ENCODE measurements around the gene HAGHL. TPM values are rescaled to one million over a fixed set of nuclear protein-coding genes. Genes with fewer than 3 reads are reported as not detected.

Gene HAGHL
- total RNA-seq, 1 experiment from 2014 or later: 2.5 TPM

DNA sequence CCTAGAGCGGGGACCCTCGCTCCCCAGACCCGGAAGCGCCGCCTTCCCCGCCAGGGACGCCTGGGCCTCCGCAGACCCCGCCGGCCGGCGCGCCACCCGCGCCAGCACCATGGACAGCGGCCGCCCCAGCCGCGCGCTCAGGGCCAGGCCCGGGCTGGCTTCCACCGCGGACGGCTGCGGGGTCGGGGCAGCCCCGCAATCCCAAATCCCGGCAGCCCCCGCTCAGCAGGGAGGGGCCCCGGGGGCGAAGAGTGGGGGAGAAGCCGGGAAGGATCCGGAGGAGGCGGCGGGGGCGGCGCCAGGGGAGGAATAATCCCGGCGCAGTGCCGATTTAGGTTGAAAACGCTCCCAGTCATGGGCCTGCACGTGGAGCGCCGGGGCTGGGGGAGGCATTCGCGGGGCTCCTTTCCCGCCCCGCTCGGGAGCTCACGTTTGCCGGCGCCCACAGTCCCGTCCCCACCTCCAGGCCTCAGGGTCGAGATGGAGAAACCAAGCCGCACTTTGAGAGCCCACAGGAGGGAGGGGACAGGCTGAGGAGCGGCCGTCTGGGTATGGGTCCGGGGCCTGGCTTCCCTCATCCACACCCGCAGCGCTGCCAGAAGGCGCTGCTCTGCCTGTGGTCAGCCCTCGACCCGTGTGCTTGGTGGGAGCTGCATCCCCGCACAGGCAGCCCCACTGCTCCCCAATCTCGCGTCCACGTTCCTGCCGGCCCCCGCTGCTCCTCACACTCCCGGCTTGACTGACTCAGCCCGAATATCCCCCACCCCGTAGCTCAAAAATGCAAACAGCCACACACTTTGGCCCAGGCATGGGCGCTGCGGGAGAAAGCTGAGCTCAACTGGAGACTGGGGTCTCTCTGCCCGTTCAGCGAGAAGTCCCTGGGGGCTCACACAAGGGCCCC lies 26.0 kb upstream of the HAGHL start:
- H3K36me3 ChIP-seq (ENCODE audit: insufficient read depth, low read length, poor library complexity, severe bottlenecking): no peaks in the 10 kb centered on the region
- CTCF ChIA-PET: no interaction called here

DNA sequence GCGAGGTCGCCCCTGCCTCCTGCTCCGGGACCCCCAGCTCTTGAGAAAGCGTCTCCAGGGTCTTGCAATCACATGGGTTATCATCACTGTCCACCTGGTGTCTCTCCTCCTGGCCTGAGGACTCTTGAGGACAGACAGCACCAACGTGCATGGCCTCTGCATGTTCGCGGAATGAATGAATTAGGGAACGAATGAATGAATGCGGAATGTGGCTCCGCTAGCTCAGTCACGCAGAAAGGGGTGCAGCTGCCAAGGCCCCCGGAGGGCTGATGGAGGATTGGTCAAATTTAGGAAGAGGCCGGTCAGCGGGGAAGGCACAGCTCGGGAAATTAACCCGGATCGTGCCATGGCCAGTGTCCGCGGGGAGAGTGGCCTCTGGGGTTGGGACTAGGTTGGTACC lies 24.6 kb upstream of the HAGHL start:
- TF ChIP-seq, protein P1, sequence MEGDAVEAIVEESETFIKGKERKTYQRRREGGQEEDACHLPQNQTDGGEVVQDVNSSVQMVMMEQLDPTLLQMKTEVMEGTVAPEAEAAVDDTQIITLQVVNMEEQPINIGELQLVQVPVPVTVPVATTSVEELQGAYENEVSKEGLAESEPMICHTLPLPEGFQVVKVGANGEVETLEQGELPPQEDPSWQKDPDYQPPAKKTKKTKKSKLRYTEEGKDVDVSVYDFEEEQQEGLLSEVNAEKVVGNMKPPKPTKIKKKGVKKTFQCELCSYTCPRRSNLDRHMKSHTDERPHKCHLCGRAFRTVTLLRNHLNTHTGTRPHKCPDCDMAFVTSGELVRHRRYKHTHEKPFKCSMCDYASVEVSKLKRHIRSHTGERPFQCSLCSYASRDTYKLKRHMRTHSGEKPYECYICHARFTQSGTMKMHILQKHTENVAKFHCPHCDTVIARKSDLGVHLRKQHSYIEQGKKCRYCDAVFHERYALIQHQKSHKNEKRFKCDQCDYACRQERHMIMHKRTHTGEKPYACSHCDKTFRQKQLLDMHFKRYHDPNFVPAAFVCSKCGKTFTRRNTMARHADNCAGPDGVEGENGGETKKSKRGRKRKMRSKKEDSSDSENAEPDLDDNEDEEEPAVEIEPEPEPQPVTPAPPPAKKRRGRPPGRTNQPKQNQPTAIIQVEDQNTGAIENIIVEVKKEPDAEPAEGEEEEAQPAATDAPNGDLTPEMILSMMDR (conservative IDR thresholded peaks at IDR 0.05; ENCODE audit: low read depth, low read length): no peak
- peak; percentile 6 for TF ChIP-seq EZH2 (IDR thresholded peaks at IDR 0.05; ENCODE audit: borderline replicate concordance, low read depth, low read length, poor library complexity, severe bottlenecking)
- Histone ChIP-seq H3K4me3 (ENCODE audit: low read depth, low read length, poor library complexity, severe bottlenecking) (no peak overlapping the region), H3K27me3 (replicated peaks; ENCODE audit: insufficient read depth, low read depth, low read length, poor library complexity) (peaks cover 79% of the 10 kb centered on the region), H3K9me3 (ENCODE audit: low read depth, low read length, poor library complexity, severe bottlenecking) (no peaks in the 10 kb centered on the region), H3K4me1 (ENCODE audit: insufficient read depth, low read length, poor library complexity, severe bottlenecking) (no peaks in the 10 kb centered on the region), H3K36me3 (ENCODE audit: insufficient read depth, low read length, poor library complexity, severe bottlenecking) (no peaks in the 10 kb centered on the region), H3K27ac (ENCODE audit: low read depth, low read length, poor library complexity, severe bottlenecking) (no peak overlapping the region)
- no TSS peak for BruUV-seq (replicated peaks)
- no peak for DNase-seq (ENCODE audit: low spot score)
- ChIA-PET CTCF (no interaction called here), POLR2A (ENCODE audit: low non-redundant PET) (no interaction called here)
- intact Hi-C loops (cut with micrococcal nuclease; ENCODE audit: unreplicated experiment): no loop called here

More for the DNA sequence above, 26.0 kb upstream of the HAGHL start:
- H3K4me3 ChIP-seq (ENCODE audit: low read depth, low read length, poor library complexity, severe bottlenecking): no peak overlapping the region
- no peaks in the 10 kb centered on the region for H3K4me1 ChIP-seq (ENCODE audit: insufficient read depth, low read length, poor library complexity, severe bottlenecking)
- intact Hi-C loops (cut with micrococcal nuclease; ENCODE audit: unreplicated experiment): no loop called here
- H3K27ac ChIP-seq (ENCODE audit: low read depth, low read length, poor library complexity, severe bottlenecking): no peak overlapping the region
- POLR2A ChIA-PET (ENCODE audit: low non-redundant PET): no interaction called here
- TF ChIP-seq EZH2 (IDR thresholded peaks at IDR 0.05; ENCODE audit: borderline replicate concordance, low read depth, low read length, poor library complexity, severe bottlenecking): peak; percentile 76
- TF ChIP-seq, protein P1 (conservative IDR thresholded peaks at IDR 0.05; ENCODE audit: low read depth, low read length): no peak
- DNase-seq (ENCODE audit: low spot score): peak; percentile 43
- BruUV-seq (replicated peaks): no TSS peak
- H3K9me3 ChIP-seq (ENCODE audit: low read depth, low read length, poor library complexity, severe bottlenecking): no peaks in the 10 kb centered on the region
- peaks cover 69% of the 10 kb centered on the region for H3K27me3 ChIP-seq (replicated peaks; ENCODE audit: insufficient read depth, low read depth, low read length, poor library complexity)

DNA sequence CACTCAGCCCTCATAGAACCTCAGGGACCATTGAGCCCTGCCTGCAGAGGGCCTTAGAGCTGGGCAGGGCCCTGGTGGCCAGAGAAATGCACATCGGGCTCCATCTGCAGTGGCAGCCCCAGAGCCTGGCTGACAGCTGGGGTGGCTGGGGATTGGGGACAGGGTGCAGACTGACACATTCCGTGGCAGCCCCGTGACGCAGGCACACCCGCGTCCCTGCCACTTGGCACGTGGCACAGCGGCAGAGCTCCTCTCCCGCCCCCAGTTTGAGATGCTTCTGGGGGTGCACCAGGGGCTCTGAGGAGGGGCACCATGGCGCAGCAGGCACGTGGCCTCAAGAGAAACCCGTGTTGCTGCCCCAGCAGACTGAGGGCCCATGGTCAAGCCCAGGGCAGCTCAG lies 23.5 kb upstream of the HAGHL start:
- H3K27ac ChIP-seq (ENCODE audit: low read depth, low read length, poor library complexity, severe bottlenecking): no peak overlapping the region
- no peaks in the 10 kb centered on the region for H3K4me1 ChIP-seq (ENCODE audit: insufficient read depth, low read length, poor library complexity, severe bottlenecking)
- H3K4me3 ChIP-seq (ENCODE audit: low read depth, low read length, poor library complexity, severe bottlenecking): no peak overlapping the region
- CTCF ChIA-PET: no interaction called here
- H3K9me3 ChIP-seq (ENCODE audit: low read depth, low read length, poor library complexity, severe bottlenecking): no peaks in the 10 kb centered on the region
- TF ChIP-seq, protein P1 (conservative IDR thresholded peaks at IDR 0.05; ENCODE audit: low read depth, low read length): no peak
- TF ChIP-seq EZH2 (IDR thresholded peaks at IDR 0.05; ENCODE audit: borderline replicate concordance, low read depth, low read length, poor library complexity, severe bottlenecking): no peak
- H3K36me3 ChIP-seq (ENCODE audit: insufficient read depth, low read length, poor library complexity, severe bottlenecking): no peaks in the 10 kb centered on the region
- POLR2A ChIA-PET (ENCODE audit: low non-redundant PET): no interaction called here
- intact Hi-C loops (cut with micrococcal nuclease; ENCODE audit: unreplicated experiment): no loop called here
- DNase-seq (ENCODE audit: low spot score): no peak
- H3K27me3 ChIP-seq (replicated peaks; ENCODE audit: insufficient read depth, low read depth, low read length, poor library complexity): peaks cover 82% of the 10 kb centered on the region
- BruUV-seq (replicated peaks): no TSS peak

All from A673 (cell line).